HEK293 (cell line): ENCODE measurements around the gene ZKSCAN1.

Experiments used
- CTCF ChIA-PET: fragments of 350-600 bp; formaldehyde crosslinking; extraction: SDS; loops from one replicate; lab custom pipeline; 2021; ENCODE audit warnings: antibody characterized with exemption; lab: Yijun Ruan, JAX
- POLR2A ChIA-PET: fragments of 300-600 bp; formaldehyde crosslinking; extraction: SDS; loops from one replicate; lab custom pipeline; 2020; ENCODE audit warnings: antibody characterized with exemption, inconsistent platforms; lab: Yijun Ruan, JAX
- H3K27ac ChIP-seq: fragments of 200-500 bp; sonication (Bioruptor generic); 2 replicates; pipeline ENCODE4 v1.5.1; 2014; ENCODE audit warnings: low read depth, low read length, control low read depth, inconsistent platforms; ENCODE audit errors: extremely low read depth
- H3K36me3 ChIP-seq, 2 experiments: fragments of 200-500 bp in 1 of 2; sonication (Bioruptor generic) in 1 of 2; 1 replicate in 1 of 2; 2 replicates in 1 of 2; pipeline ENCODE4 v1.5.1; 2014 to 2017; ENCODE audit warnings: inconsistent platforms in 2 of 2, low read length in 2 of 2; ENCODE audit not compliant: control insufficient read depth in 2 of 2, insufficient read depth in 1 of 2
- H3K4me1 ChIP-seq: fragments of 200-500 bp; sonication (Bioruptor generic); 2 replicates; pipeline ENCODE4 v1.5.1; 2014; ENCODE audit warnings: mild to moderate bottlenecking, low read length, inconsistent platforms; ENCODE audit not compliant: control insufficient read depth, insufficient read depth
- H3K4me3 ChIP-seq: 2 replicates; pipeline ENCODE4 v1.5.1; 2011; ENCODE audit warnings: low read depth, mild to moderate bottlenecking, control low read depth, low read length, moderate library complexity
- H3K9me3 ChIP-seq: fragments of 200-500 bp; sonication (Bioruptor generic); 2 replicates; pipeline ENCODE4 v1.5.1; 2014; ENCODE audit warnings: low read depth, low read length, inconsistent platforms; ENCODE audit not compliant: control insufficient read depth, insufficient read depth
- AEBP2 ChIP-seq: fragments of 450-650 bp; formaldehyde crosslinking; IDR thresholded peaks from 2 replicates; pipeline ENCODE4 v1.5.1; 2016; ENCODE audit warnings: missing biosample characterization, missing genetic modification characterization, borderline replicate concordance
- ATF2 ChIP-seq: fragments of 450-650 bp; formaldehyde crosslinking; IDR thresholded peaks from 2 replicates; pipeline ENCODE4 v1.5.1; 2016; ENCODE audit warnings: missing biosample characterization, missing genetic modification characterization, low read depth
- HOXA7 ChIP-seq: sonication (generic); formaldehyde crosslinking; IDR thresholded peaks from 2 replicates; pipeline ENCODE4 v1.8.1; 2022; ENCODE audit warnings: missing genetic modification reagents, borderline replicate concordance
- MZF1 ChIP-seq: fragments of 450-650 bp; formaldehyde crosslinking; IDR thresholded peaks from 2 replicates; pipeline ENCODE4 v1.5.1; 2017; ENCODE audit warnings: missing biosample characterization, missing genetic modification characterization, borderline replicate concordance
- PRDM1 ChIP-seq: fragments of 450-650 bp; formaldehyde crosslinking; IDR thresholded peaks from 2 replicates; pipeline ENCODE4; 2016; ENCODE audit warnings: missing biosample characterization, missing genetic modification characterization
- ZBTB1 ChIP-seq: fragments of 450-650 bp; formaldehyde crosslinking; IDR thresholded peaks from 2 replicates; pipeline ENCODE4 v1.5.1; 2016; ENCODE audit warnings: missing biosample characterization, missing genetic modification characterization
- ZNF121 ChIP-seq: fragments of 450-650 bp; formaldehyde crosslinking; IDR thresholded peaks from 2 replicates; pipeline ENCODE4 v1.5.1; 2016; ENCODE audit warnings: missing biosample characterization, missing genetic modification characterization
- ZNF2 ChIP-seq: fragments of 450-650 bp; formaldehyde crosslinking; IDR thresholded peaks from 2 replicates; pipeline ENCODE4 v1.5.1; 2016; ENCODE audit warnings: missing biosample characterization, missing genetic modification characterization
- ZNF211 ChIP-seq: fragments of 450-650 bp; formaldehyde crosslinking; IDR thresholded peaks from 2 replicates; pipeline ENCODE4 v1.5.1; 2016; ENCODE audit warnings: low read depth, missing biosample characterization, missing genetic modification characterization
- ZNF324 ChIP-seq: fragments of 450-650 bp; formaldehyde crosslinking; IDR thresholded peaks from 2 replicates; pipeline ENCODE4 v1.5.1; 2016; ENCODE audit warnings: missing biosample characterization, missing genetic modification characterization
- ZNF366 ChIP-seq: fragments of 450-650 bp; formaldehyde crosslinking; conservative IDR thresholded peaks from 2 replicates; pipeline ENCODE4 v1.5.1; 2016; ENCODE audit warnings: missing biosample characterization, missing genetic modification characterization
- ZNF404 ChIP-seq: fragments of 450-650 bp; formaldehyde crosslinking; IDR thresholded peaks from 2 replicates; pipeline ENCODE4 v1.5.1; 2017; ENCODE audit warnings: missing biosample characterization, missing genetic modification characterization
- ZNF560 ChIP-seq: fragments of 450-650 bp; formaldehyde crosslinking; IDR thresholded peaks from 2 replicates; pipeline ENCODE4 v1.5.1; 2017; ENCODE audit warnings: missing biosample characterization, missing genetic modification characterization, borderline replicate concordance
- ZNF654 ChIP-seq: fragments of 450-650 bp; formaldehyde crosslinking; IDR thresholded peaks from 2 replicates; pipeline ENCODE4 v1.5.1; 2016; ENCODE audit warnings: low read depth, missing biosample characterization, missing genetic modification characterization
- ZNF747 ChIP-seq: fragments of 450-650 bp; formaldehyde crosslinking; IDR thresholded peaks from 2 replicates; pipeline ENCODE4 v1.5.1; 2016; ENCODE audit warnings: missing biosample characterization, missing genetic modification characterization
- ZNF792 ChIP-seq: fragments of 450-650 bp; formaldehyde crosslinking; IDR thresholded peaks from 2 replicates; pipeline ENCODE4 v1.5.1; 2016; ENCODE audit warnings: missing biosample characterization, missing genetic modification characterization

The ZKSCAN1 gene

GRCh38 chr7:99994819-99995218, 20.6 kb upstream of the ZKSCAN1 start:
- TF ChIP-seq ZNF121 (tag by site-specific recombination) (no peak), ZNF404 (tag by site-specific recombination) (no peak)
- TF ChIP-seq, all 188 proteins: peak for 0
- POLR2A ChIA-PET, result interaction anchor here (0.7 to 1.0 kb wide), 3 partner anchors 18 to 136 kb away, joined by 3 read pairs; no protein-coding TSS in a partner anchor
- CTCF ChIA-PET, result interaction anchor here (0.6 to 2.2 kb wide), 7 partner anchors 32 to 469 kb away, joined by 3 to 23 read pairs (median 4); no protein-coding TSS in a partner anchor
- Histone ChIP-seq H3K27ac (no peak overlapping the region), H3K4me1 (no peaks in the 10 kb centered on the region), H3K36me3 (no peaks in the 10 kb centered on the region), H3K9me3 (no peaks in the 10 kb centered on the region), H3K4me3 (no peak overlapping the region)

- no peaks in the 10 kb centered on the region for H3K9me3 ChIP-seq
- TF ChIP-seq ZNF366 (tag by site-specific recombination) (peak; percentile 84), ZNF792 (tag by site-specific recombination) (no peak)
- TF ChIP-seq, all 188 proteins: peak for 1
- POLR2A ChIA-PET, result no interaction called here
Observed at GRCh38 chr7:99996755-99997544, 18.4 kb upstream of the ZKSCAN1 start.

GRCh38 chr7:99997545-99998137, 17.8 kb upstream of the ZKSCAN1 start:
- ChIA-PET POLR2A (no interaction called here), CTCF (interaction anchor here (0.5 to 1.8 kb wide), 2 partner anchors 19 to 135 kb away, joined by 4 to 5 read pairs; no protein-coding TSS in a partner anchor)
- H3K9me3 ChIP-seq, result no peaks in the 10 kb centered on the region
- TF ChIP-seq MZF1 (tag by site-specific recombination) (no peak), ZBTB1 (tag by site-specific recombination) (no peak), ZNF324 (no peak), AEBP2 (tag by site-specific recombination) (no peak), ZNF211 (no peak), PRDM1 (no peak), ATF2 (tag by site-specific recombination) (no peak), ZNF792 (tag by site-specific recombination) (no peak), ZNF2 (no peak), ZNF560 (tag by site-specific recombination) (no peak), HOXA7 (no peak), ZNF747 (no peak), ZNF654 (tag by site-specific recombination) (no peak)
- H3K4me1 ChIP-seq, result no peaks in the 10 kb centered on the region
- no peak overlapping the region for H3K27ac ChIP-seq
- H3K36me3 ChIP-seq, result no peaks in the 10 kb centered on the region
- no peak overlapping the region for H3K4me3 ChIP-seq

More at GRCh38 chr7:99996755-99997544, 18.4 kb upstream of the ZKSCAN1 start:
- CTCF ChIA-PET, result interaction anchor here (0.5 to 1.8 kb wide), 4 partner anchors 19 to 136 kb away, joined by 3 to 6 read pairs (median 4); no protein-coding TSS in a partner anchor
- H3K4me3 ChIP-seq, result no peak overlapping the region
- H3K4me1 ChIP-seq, result no peaks in the 10 kb centered on the region
- no peak overlapping the region for H3K27ac ChIP-seq
- no peaks in the 10 kb centered on the region for H3K36me3 ChIP-seq
